DMS153 (cell line): ENCODE results near the gene ZNF507.
"Not testable (repeated sequence)": the region's sequence is repeated elsewhere in the genome, so short reads cannot be mapped to it uniquely, and the experiment has no call there.

Source experiments
- DNase-seq: peaks from one replicate; lab custom pipeline; 2025; lab: John Stamatoyannopoulos, UW

Gene ZNF507

DNA sequence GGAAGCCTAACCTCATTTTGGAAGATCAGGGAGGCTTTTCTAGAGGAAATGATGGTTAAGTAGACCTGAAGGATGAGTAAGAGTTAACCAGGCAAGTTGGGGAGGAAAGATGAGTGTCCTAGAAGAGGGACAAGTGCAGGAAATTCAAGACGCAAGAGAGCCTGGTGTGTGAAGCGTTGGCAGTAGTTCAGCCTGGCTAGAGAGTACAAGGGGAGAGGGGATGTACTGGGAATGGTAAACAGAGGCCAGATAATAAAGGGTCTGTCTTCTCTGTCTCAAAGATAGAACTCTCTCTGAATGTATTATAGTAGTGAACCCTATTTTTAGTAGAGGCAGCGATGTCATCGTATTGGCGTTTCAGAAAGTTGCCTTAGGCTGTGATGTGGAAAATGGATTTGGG lies 69.8 kb downstream of the ZNF507 start:
- DNase-seq, result no peak

DNA sequence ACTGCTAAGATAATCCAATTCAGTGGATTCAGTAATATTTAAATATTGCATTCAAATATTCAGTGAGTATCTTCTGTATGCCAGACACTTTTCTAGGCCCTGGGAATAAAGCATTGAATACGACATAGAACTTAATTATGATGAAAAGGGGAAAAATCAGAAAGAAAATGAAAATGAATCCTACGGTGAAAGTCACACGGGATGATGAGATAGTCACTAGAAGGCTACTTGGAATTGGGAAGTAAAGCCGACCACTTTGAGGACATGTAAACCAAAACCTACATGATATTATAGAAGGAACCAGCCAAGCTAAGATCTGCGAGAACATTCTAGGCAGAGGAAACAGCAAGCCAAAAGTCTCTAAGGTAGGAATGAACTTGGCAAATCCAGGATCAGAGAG lies 70.3 kb downstream of the ZNF507 start:
- DNase-seq, result no peak

DNA sequence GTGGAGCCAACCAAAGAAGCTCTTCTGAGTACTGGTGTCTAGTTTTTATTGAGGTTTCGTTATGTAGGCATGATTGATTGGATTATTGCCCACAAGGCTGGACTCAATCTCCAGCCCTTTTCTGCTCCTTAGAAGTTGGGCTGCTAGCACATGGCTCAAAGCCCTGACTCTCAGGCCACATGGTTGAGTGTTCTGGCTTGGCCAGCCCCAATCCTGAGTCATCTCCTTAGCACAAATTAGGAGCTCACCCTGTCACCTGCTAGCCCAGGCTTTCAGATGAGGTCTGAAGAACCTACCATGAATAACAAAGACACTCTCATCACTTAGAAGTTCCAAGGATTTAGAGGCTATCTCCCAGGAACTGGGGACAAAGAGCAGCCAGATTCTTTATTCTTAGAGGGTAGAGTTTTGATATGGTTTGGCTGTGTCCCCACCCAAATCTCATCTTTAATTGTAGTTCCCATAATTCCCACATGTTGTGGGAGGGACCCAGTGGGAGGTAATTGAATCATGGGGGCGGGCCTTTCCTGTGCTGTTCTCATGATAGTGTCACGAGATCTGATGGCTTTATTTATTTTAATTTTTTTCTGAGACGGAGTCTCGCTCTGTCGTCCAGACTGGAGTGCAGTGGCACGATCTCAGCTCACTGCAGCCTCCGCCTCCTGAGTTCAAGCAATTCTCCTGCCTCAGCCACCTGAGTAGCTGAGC lies 71.5 kb downstream of the ZNF507 start:
- no peak for DNase-seq

DNA sequence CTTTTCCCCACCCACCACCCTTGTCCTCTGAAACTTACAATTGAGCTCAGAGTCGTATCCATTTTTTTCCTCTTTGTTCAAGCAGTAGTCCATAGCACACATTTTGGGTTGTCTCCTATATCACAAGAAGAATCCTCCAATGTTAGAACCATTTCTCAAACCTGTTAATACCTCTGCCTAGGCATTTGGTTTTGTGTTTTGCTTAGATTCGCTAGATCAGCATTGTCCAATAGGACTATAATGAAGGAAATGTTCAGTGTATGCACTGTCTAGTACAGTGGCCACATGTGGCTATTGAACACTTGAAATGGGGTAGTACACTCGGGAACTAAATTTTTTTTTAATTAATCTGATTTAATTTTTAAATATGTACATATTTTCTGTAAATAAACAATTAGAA lies 72.7 kb downstream of the ZNF507 start:
- no peak for DNase-seq

DNA sequence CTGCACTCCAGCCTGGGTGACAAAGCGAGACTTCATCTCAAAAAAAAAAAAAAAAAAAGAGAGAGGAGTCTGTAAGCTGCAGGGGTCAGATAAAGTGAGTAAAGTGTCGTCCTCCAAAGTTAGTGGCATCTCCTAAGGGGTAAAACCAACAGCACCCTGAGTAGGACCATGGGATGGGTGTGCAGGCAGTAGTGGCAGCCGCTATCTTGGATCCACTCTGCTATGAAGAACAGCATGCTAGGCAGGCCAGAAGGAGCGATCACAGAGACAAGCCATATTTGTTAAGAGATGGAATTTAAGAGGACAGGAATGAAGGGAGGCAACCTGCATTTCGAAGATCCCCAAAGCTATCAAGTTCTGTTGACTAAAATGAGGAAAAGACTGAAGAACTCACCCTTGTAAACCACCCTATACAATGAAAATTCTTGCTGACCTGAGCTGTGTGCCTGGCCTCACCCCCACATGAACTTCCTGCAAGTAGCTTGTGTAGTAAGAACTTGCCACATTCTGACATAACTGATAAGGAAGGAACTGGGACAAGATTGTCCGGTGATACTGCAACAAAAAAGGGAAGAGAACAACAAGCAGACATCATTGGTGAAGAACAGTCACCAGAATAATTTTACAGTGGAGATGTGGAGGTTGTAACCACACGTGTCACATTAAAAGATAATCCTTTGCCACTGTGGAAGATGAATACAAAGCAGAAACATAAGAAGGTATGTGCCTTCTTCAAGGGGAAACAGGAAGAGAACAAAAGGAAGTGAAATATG lies 76.4 kb downstream of the ZNF507 start:
- DNase-seq, result no peak

DNA sequence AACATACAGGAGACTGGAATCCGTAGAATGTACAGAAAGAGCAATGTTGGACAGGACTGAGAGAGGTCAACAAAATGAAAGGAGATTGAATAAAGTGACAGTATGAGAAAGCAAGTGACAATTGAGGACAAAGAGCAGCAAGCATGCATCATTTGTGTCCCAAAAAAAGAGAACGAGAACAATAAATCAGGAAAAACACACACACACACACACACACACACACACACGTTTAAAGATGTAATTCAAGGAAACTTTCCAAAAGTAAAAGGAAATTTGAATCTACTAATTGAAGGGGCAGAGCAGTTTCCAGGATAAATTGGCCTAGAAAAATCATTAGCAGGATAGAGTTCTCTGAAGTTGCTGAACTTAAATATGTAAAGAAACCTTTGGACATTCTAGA lies 77.0 kb downstream of the ZNF507 start:
- no peak for DNase-seq

DNA sequence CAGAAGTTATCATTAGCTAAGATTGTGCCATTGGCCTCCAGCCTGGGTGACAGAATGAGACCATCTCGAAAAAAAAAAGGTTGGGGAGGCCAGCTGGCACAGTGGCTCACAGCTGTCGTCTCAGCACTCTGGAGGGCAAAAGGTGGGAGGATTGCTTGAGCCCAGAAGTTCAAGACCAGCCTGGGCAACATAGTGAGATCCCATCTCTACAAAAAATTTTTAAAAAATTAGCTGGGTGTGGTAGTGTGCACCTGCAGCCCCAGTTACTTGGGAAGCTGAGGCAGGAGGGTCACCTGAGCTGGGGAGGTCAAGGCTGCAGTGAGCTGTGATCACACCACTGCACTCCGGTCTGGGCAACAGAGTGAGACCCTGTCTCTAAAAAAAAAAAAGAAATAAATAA lies 78.5 kb downstream of the ZNF507 start:
- not testable (repeated sequence) for DNase-seq

DNA sequence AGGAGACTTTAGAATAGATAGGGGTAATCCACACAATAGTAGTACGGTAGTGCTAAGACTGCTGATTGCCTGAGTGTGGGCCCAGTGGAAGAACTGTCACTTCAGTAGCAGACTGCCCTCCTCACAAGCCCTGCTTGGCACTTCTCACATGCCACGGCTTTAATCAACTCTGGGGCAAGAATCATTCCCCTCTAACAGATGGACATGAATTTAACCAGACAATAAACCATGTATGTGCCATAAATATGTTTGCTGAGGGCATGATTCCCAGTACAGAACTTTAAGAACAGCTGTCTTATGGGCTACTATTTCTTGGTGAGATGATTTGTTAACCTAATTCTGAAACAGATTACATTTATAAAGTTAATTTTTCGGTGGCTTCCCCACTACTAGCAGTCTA lies 82.1 kb downstream of the ZNF507 start:
- no peak for DNase-seq

DNA sequence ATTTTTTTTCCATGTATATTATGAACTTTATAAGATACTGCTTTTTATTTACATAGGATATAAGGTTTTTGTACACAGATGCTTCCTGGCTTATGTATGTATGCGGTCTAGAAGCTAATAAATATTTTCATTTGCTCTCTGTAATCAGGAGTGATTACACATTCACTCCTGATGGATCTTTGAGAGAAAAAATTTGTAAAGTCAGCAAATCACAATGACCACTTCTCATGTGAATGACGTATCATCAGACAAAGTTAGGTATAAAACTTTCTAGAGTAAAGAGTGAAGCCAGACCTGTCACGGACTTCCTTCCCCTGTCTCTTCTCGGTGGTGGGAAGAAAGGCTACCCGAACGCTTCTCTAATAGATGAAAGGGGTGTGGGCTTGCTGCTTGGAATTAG lies 91.3 kb downstream of the ZNF507 start:
- no peak for DNase-seq

DNA sequence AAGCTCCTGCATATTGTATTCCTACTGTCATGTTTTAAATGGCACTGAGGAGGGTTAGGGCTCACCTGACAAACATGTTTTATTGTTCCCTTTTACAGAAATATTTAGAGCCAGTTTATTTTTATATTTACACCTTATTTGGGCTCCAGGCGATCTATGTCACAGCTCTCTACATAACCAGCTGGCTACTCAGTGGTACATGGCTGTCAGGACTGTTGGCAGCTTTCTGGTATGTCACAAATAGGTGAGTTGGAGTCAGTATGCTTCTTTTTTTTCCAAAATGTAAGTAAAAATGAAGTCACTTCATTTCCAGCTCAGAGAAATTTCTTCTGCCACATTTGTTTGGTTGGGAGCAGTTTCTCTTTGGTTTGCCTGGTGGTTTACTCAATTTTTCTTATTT lies 91.7 kb downstream of the ZNF507 start:
- DNase-seq, result no peak
